ENCODE measurements around the gene SRGAP1. TPM values are rescaled to one million over a fixed set of nuclear protein-coding genes. Genes with fewer than 3 reads are reported as not detected.

The SRGAP1 gene
- total and polyA plus RNA-seq, 2 of the 8 experiments (the other 6 are each of a cell fraction or from before 2014, with no cell fraction given): 3.2 to 7.3 TPM

GRCh38 chr12:64081008-64081404, 236.5 kb downstream of the SRGAP1 start (continued):
- TF ChIP-seq CHD7 (IDR thresholded peaks at IDR 0.05; ENCODE audit: insufficient replicate concordance, low read length): no peak
- TF ChIP-seq MAX (IDR thresholded peaks at IDR 0.05): no peak
- TF ChIP-seq, protein P1, sequence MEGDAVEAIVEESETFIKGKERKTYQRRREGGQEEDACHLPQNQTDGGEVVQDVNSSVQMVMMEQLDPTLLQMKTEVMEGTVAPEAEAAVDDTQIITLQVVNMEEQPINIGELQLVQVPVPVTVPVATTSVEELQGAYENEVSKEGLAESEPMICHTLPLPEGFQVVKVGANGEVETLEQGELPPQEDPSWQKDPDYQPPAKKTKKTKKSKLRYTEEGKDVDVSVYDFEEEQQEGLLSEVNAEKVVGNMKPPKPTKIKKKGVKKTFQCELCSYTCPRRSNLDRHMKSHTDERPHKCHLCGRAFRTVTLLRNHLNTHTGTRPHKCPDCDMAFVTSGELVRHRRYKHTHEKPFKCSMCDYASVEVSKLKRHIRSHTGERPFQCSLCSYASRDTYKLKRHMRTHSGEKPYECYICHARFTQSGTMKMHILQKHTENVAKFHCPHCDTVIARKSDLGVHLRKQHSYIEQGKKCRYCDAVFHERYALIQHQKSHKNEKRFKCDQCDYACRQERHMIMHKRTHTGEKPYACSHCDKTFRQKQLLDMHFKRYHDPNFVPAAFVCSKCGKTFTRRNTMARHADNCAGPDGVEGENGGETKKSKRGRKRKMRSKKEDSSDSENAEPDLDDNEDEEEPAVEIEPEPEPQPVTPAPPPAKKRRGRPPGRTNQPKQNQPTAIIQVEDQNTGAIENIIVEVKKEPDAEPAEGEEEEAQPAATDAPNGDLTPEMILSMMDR (IDR thresholded peaks at IDR 0.05; ENCODE audit: control extremely low read depth in 1 of 3, insufficient read depth in 1 of 3, low read depth in 1 of 3, low read length in 3 of 3): no peak
- TF ChIP-seq YY1 (IDR thresholded peaks at IDR 0.05; ENCODE audit: low read depth, low read length): no peak
- TF ChIP-seq HDAC2 (IDR thresholded peaks at IDR 0.05; ENCODE audit: borderline replicate concordance in 1 of 2, low read depth in 2 of 2, low read length in 2 of 2): no peak
- TF ChIP-seq NRF1 (IDR thresholded peaks at IDR 0.05; ENCODE audit: low read depth, low read length): no peak
- TF ChIP-seq ZNF274 (IDR thresholded peaks at IDR 0.05; ENCODE audit: borderline replicate concordance, extremely low read depth, low read length): no peak
- TF ChIP-seq, protein P2, sequence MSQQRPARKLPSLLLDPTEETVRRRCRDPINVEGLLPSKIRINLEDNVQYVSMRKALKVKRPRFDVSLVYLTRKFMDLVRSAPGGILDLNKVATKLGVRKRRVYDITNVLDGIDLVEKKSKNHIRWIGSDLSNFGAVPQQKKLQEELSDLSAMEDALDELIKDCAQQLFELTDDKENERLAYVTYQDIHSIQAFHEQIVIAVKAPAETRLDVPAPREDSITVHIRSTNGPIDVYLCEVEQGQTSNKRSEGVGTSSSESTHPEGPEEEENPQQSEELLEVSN (IDR thresholded peaks at IDR 0.05): no peak
